Tibial nerve (tissue), 4 donors: Measurements from ENCODE around the gene OSCP1. TPM values are rescaled to one million over a fixed set of nuclear protein-coding genes. Genes with fewer than 3 reads are reported as not detected.
A peak's percentile ranks its signal among the peaks of the same experiment; 100 is the strongest.
"Not testable (repeated sequence)": the region's sequence is repeated elsewhere in the genome, so short reads cannot be mapped to it uniquely, and the experiment has no call there.

Experiments used
- DNase-seq, 2 donors: peaks; one replicate each; pipeline ENCODE4 v3.0.0-alpha.2; 2019; ENCODE audit warnings: low spot score in 2 of 2
- H3K27ac ChIP-seq, 4 donors: fragments of 200-600 bp; sonication (generic) in 3 of 4; one replicate each; pipeline ENCODE4 v1.5.1; 2017 to 2019; ENCODE audit warnings: mild to moderate bottlenecking in 1 of 4
- H3K27me3 ChIP-seq, 2 donors: fragments of 200-600 bp; sonication (generic) in 1 of 2; one replicate each; pipeline versions ENCODE4 v1.5.1 to v1.6.0; 2017 to 2019
- H3K36me3 ChIP-seq, 3 donors: fragments of 200-600 bp; sonication (generic); one replicate each; pipeline ENCODE4 v1.5.1; 2018 to 2019
- H3K4me1 ChIP-seq, 4 donors: fragments of 200-600 bp; sonication (generic) in 3 of 4; one replicate each; pipeline ENCODE4 v1.5.1; 2017 to 2019
- H3K4me3 ChIP-seq, 4 donors: fragments of 200-600 bp; sonication (generic) in 3 of 4; one replicate each; pipeline ENCODE4 v1.5.1; 2017 to 2019; ENCODE audit warnings: mild to moderate bottlenecking in 1 of 4, moderate library complexity in 1 of 4
- H3K9me3 ChIP-seq, 4 donors: fragments of 200-600 bp; sonication (generic) in 3 of 4; one replicate each; pipeline ENCODE4 v1.5.1; 2017 to 2019
- CTCF ChIP-seq, 5 experiments: fragments of 200-600 bp in 3 of 5; fragments of 450-650 bp in 2 of 5; sonication (generic) in 3 of 5; IDR thresholded peaks; one replicate each; pipeline ENCODE4 v1.5.1; 2016 to 2019; ENCODE audit warnings: antibody characterized with exemption in 5 of 5, mild to moderate bottlenecking in 3 of 5, moderate library complexity in 2 of 5
- EP300 ChIP-seq, 2 donors: sonication (generic); formaldehyde crosslinking; IDR thresholded peaks; one replicate each; pipeline ENCODE4 v1.6.1; 2017; ENCODE audit warnings: antibody characterized with exemption in 2 of 2, mild to moderate bottlenecking in 1 of 2
- POLR2A ChIP-seq, 2 donors: fragments of 450-650 bp; IDR thresholded peaks; one replicate each; pipeline ENCODE4 v1.6.1; 2017; ENCODE audit warnings: antibody characterized with exemption in 2 of 2, mild to moderate bottlenecking in 2 of 2, moderate library complexity in 2 of 2
- WGBS, 2 donors: methylation state at CpG; one replicate each; pipeline ENCODE4 v1.1.5; 2018; 5-methylcytosine and 5-hydroxymethylcytosine counted together
- total RNA-seq, 4 donors: library from RNA; depleted of rRNA; stranded (reverse); fragments of >200 nt; gene quantifications; one replicate each; pipeline ENCODE4 v1.1.0, GENCODE V29; 2016

OSCP1 gene
- total RNA-seq, 4 donors from 2014 or later: 7.2 to 32.4 (median 17.6) TPM

GRCh38 chr1:36482724-36483388 lies 32.6 kb upstream of the OSCP1 start, which contains the start of gene CSF3R:
CSF3R (minus strand) TSS chr1:36482913; CDS start chr1:36479496, 3,417 bp downstream.
- TF ChIP-seq EP300 (IDR thresholded peaks at IDR 0.05): no peak
- no peak for TF ChIP-seq CTCF (IDR thresholded peaks at IDR 0.05)
- TF ChIP-seq POLR2A (IDR thresholded peaks at IDR 0.05): no peak
- peaks cover 0 to 10% of the 10 kb centered on the region in 2 donors for H3K27me3 ChIP-seq
- DNase-seq: no peak
- H3K4me3 ChIP-seq: peak within 1 kb of the TSS in 3 of 4 donors; percentile 0 to 32 (median 9)
- 43 to 49% methylated on average over 12 to 13 of the region's 13 CpGs for WGBS, 2 donors
- H3K9me3 ChIP-seq: no peaks in the 10 kb centered on the region
- no peaks in the 10 kb centered on the region for H3K36me3 ChIP-seq
- H3K4me1 ChIP-seq: peaks cover 0 to 13% (median 0%) of the 10 kb centered on the region in 4 donors
- H3K27ac ChIP-seq: peak within 1 kb of the TSS in 1 of 4 donors; percentile 50

GRCh38 chr1:36481771-36482723 lies 31.8 kb upstream of the OSCP1 start:
- Histone ChIP-seq H3K4me3 (peak overlapping the region in 3 of 4 donors; percentile 0 to 32 (median 9)), H3K9me3 (no peaks in the 10 kb centered on the region), H3K27ac (peak overlapping the region in 1 of 4 donors; percentile 50), H3K27me3 (peaks cover 0 to 10% of the 10 kb centered on the region in 2 donors), H3K4me1 (peaks cover 0 to 13% (median 0%) of the 10 kb centered on the region in 4 donors), H3K36me3 (no peaks in the 10 kb centered on the region)
- WGBS, 2 donors: 27 to 31% methylated on average over 26 of the region's 26 CpGs
- TF ChIP-seq POLR2A (IDR thresholded peaks at IDR 0.05) (no peak), EP300 (IDR thresholded peaks at IDR 0.05) (no peak), CTCF (IDR thresholded peaks at IDR 0.05) (no peak)
- no peak for DNase-seq

GRCh38 chr1:36481091-36481490 lies 30.8 kb upstream of the OSCP1 start:
- H3K36me3 ChIP-seq: no peaks in the 10 kb centered on the region
- DNase-seq: no peak
- no peaks in the 10 kb centered on the region for H3K9me3 ChIP-seq
- WGBS, 2 donors: 73 to 84% methylated on average over 6 of the region's 6 CpGs
- TF ChIP-seq POLR2A (IDR thresholded peaks at IDR 0.05): no peak
- no peak overlapping the region for H3K27ac ChIP-seq
- peaks cover 0 to 7% of the 10 kb centered on the region in 2 donors for H3K27me3 ChIP-seq
- H3K4me3 ChIP-seq: no peak overlapping the region
- H3K4me1 ChIP-seq: peaks cover 0 to 11% (median 0%) of the 10 kb centered on the region in 4 donors

GRCh38 chr1:36480161-36480560 lies 29.9 kb upstream of the OSCP1 start:
- no peak for DNase-seq
- no peaks in the 10 kb centered on the region for H3K9me3 ChIP-seq
- peaks cover 0 to 11% (median 0%) of the 10 kb centered on the region in 4 donors for H3K4me1 ChIP-seq
- H3K27me3 ChIP-seq: no peaks in the 10 kb centered on the region
- no peak overlapping the region for H3K4me3 ChIP-seq
- 75 to 100% methylated on average over 1 to 2 of the region's 2 CpGs for WGBS, 2 donors
- no peak overlapping the region for H3K27ac ChIP-seq
- TF ChIP-seq POLR2A (IDR thresholded peaks at IDR 0.05) (no peak), EP300 (IDR thresholded peaks at IDR 0.05) (no peak), CTCF (IDR thresholded peaks at IDR 0.05) (no peak)
- no peaks in the 10 kb centered on the region for H3K36me3 ChIP-seq

- 89% methylated on average over 2 of the region's 2 CpGs for WGBS, 2 donors
- no peak for TF ChIP-seq POLR2A (IDR thresholded peaks at IDR 0.05)
- no peak for TF ChIP-seq EP300 (IDR thresholded peaks at IDR 0.05)
- no peak for TF ChIP-seq CTCF (IDR thresholded peaks at IDR 0.05)
- H3K27ac ChIP-seq: no peak overlapping the region
These were observed 29.3 kb upstream of the OSCP1 start for GRCh38 chr1:36479505-36480051.

GRCh38 chr1:36477615-36478014 lies 27.4 kb upstream of the OSCP1 start:
- not testable (repeated sequence) for H3K27ac ChIP-seq, H3K36me3 ChIP-seq, H3K9me3 ChIP-seq, H3K27me3 ChIP-seq, H3K4me3 ChIP-seq, DNase-seq
- peaks cover 0 to 11% (median 0%) of the 10 kb centered on the region in 4 donors for H3K4me1 ChIP-seq
- 80 to 88% methylated on average over 12 to 13 of the region's 13 CpGs for WGBS, 2 donors

More at GRCh38 chr1:36479505-36480051, 29.3 kb upstream of the OSCP1 start:
- H3K9me3 ChIP-seq: no peaks in the 10 kb centered on the region
- no peaks in the 10 kb centered on the region for H3K36me3 ChIP-seq
- no peaks in the 10 kb centered on the region for H3K27me3 ChIP-seq
- H3K4me1 ChIP-seq: peaks cover 0 to 11% (median 0%) of the 10 kb centered on the region in 4 donors
- DNase-seq: no peak
- no peak overlapping the region for H3K4me3 ChIP-seq
